NOMO-1 treated with dmso at 0.1 percent for 144 hours (cell line): Measurements from ENCODE around the gene CRISP3.

ENCODE experiments used
- DNase-seq: peaks from one replicate; lab custom pipeline; 2025; ENCODE audit not compliant: unreplicated experiment; lab: John Stamatoyannopoulos, UW

CRISP3 gene

GRCh38 chr6:49692534-49692933 lies 51.7 kb downstream of the CRISP3 start:
- no peak for DNase-seq
